Gastrocnemius medialis (tissue), 4 donors: ENCODE results near the gene LIN7A. TPM values are rescaled to one million over a fixed set of nuclear protein-coding genes. Genes with fewer than 3 reads are reported as not detected.

Experiments
- ATAC-seq, 2 donors: fragments of 150-250 bp; one replicate each; pipeline ENCODE4 v1.9.1; 2016
- DNase-seq, 2 donors: peaks; one replicate each; pipeline ENCODE4 v3.0.0-alpha.2; 2019
- H3K27ac ChIP-seq, 4 donors: fragments of 200-600 bp; sonication (generic); 1 replicate in 1 of 4; 2 replicates in 3 of 4; pipeline ENCODE4 v1.5.1; 2016 to 2018; ENCODE audit warnings: mild to moderate bottlenecking in 2 of 4, moderate library complexity in 1 of 4
- H3K27me3 ChIP-seq, 3 donors: fragments of 200-600 bp; sonication (generic) in 2 of 3; 1 replicate in 1 of 3; 2 replicates in 2 of 3; pipeline versions ENCODE4 v1.5.1 to v1.6.0; 2016 to 2019; ENCODE audit warnings: mild to moderate bottlenecking in 1 of 3, moderate library complexity in 1 of 3
- H3K36me3 ChIP-seq, 2 donors: fragments of 200-600 bp; sonication (generic) in 1 of 2; one replicate each; pipeline ENCODE4 v1.5.1; 2017 to 2018
- H3K4me1 ChIP-seq, 2 donors: fragments of 200-600 bp; sonication (generic) in 1 of 2; one replicate each; pipeline ENCODE4 v1.5.1; 2016 to 2017; ENCODE audit warnings: mild to moderate bottlenecking in 2 of 2
- H3K4me3 ChIP-seq, 4 donors: fragments of 200-600 bp; sonication (generic) in 3 of 4; 1 replicate in 1 of 4; 2 replicates in 3 of 4; pipeline ENCODE4 v1.5.1; 2016 to 2019; ENCODE audit warnings: mild to moderate bottlenecking in 2 of 4
- H3K9me3 ChIP-seq, 3 donors: fragments of 200-600 bp; sonication (generic) in 2 of 3; 1 replicate in 1 of 3; 2 replicates in 2 of 3; pipeline ENCODE4 v1.5.1; 2016 to 2019
- CTCF ChIP-seq, 5 experiments: fragments of 450-650 bp in 3 of 5; fragments of 200-600 bp in 2 of 5; sonication (generic) in 2 of 5; IDR thresholded peaks in 4 of 5; conservative IDR thresholded peaks in 1 of 5; 1 replicate in 4 of 5; 2 replicates in 1 of 5; pipeline ENCODE4 v1.5.1; 2016 to 2019; ENCODE audit warnings: antibody characterized with exemption in 5 of 5, mild to moderate bottlenecking in 3 of 5, moderate library complexity in 3 of 5
- POLR2A ChIP-seq, 2 donors: fragments of 450-650 bp; IDR thresholded peaks; one replicate each; pipeline ENCODE4 v1.6.1; 2017; ENCODE audit warnings: antibody characterized with exemption in 2 of 2, mild to moderate bottlenecking in 2 of 2, moderate library complexity in 2 of 2
- in situ Hi-C, 4 donors: fragments of 200-750 bp; cut with MboI; loops; one replicate each; pipeline versions ENCODE4 v1.15.0 to v1.8.0; 2017; ENCODE audit warnings: low sequenced_read_pairs in 4 of 4
- intact Hi-C: fragments of 100-400 bp; cut with DNase I; formaldehyde crosslinking; loops from one replicate; pipeline ENCODE4 v1.15.1; 2023; ENCODE audit warnings: low total_unique reads
- total RNA-seq, 4 donors: library from RNA; depleted of rRNA; stranded (reverse); fragments of >200 nt; gene quantifications; one replicate each; pipeline versions ENCODE4 v1.1.0 to v1.2.3, GENCODE V29; 2016

LIN7A gene
- total RNA-seq: 1 to 10 TPM; 1.4 to 4.8 (median 2.8) TPM

DNA sequence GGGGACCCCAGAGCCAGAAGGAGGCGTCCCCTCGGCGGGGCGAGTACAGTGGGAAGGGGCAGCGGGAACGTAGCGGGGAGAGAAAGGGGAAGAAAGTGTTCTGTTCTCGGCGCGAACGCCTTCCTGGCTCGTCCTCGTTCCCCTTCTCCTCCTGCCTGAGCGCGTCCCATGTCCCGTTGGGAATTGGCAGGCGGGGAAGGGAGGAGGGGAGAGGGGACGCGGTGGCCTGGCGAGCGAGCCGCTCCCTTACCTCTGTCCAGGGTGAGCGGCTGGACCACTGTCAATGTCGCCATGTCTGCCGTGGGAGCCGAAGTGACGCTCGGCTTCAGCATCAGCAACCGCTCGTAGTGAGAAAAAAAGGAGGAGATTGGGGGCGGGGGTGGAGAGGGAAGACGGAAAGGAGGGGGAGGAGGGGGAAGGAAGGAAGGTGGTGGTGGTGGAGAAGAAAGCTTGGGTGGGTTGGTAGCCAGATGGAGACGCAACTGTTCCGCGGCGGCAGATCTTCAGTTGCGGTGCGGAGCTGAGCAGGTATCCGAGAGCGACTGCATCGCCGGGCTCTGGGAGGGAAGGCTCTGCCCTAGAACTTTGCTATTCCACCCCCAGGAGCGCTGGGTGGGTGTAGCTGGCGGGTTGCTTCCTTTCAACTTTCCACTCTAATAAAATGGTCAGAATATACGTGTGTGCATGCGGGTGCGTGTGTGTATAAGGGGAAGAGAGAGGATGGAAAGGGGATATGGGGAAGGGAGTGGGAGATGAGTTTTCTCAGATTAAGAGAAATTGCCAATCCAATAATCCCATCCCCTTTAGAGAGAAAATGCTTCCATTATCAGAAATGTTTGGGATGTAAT, at the start of gene LIN7A:
TSS of gene LIN7A (minus strand) at position 544 of the 848 bp plus-strand sequence. CDS start at position 332, 212 bp downstream.
- in situ Hi-C loops: no loop called here
- peak within 1 kb of the TSS; percentile 68 to 90 (median 80) for H3K4me3 ChIP-seq
- peak within 1 kb of the TSS; percentile 72 to 77 (median 73) for H3K27ac ChIP-seq
- H3K4me1 ChIP-seq: peaks cover 4% of the 10 kb centered on the region in 2 donors
- H3K27me3 ChIP-seq: peaks cover 0 to 7% (median 2%) of the 10 kb centered on the region in 3 donors
- TF ChIP-seq POLR2A (IDR thresholded peaks at IDR 0.05) (no peak), CTCF (IDR thresholded peaks at IDR 0.05 in 4 of 5, conservative IDR thresholded peaks at IDR 0.05 in 1 of 5) (no peak)
- no peaks in the 10 kb centered on the region for H3K9me3 ChIP-seq
- DNase-seq (peak; percentile 6 to 16), ATAC-seq (peak; percentile 56 to 62)
- H3K36me3 ChIP-seq: no peaks in the 10 kb centered on the region
- intact Hi-C loops: loop anchor here (2.0 to 10.0 kb wide), 2 partner anchors 139 to 187 kb away; no protein-coding TSS in a partner anchor

DNA sequence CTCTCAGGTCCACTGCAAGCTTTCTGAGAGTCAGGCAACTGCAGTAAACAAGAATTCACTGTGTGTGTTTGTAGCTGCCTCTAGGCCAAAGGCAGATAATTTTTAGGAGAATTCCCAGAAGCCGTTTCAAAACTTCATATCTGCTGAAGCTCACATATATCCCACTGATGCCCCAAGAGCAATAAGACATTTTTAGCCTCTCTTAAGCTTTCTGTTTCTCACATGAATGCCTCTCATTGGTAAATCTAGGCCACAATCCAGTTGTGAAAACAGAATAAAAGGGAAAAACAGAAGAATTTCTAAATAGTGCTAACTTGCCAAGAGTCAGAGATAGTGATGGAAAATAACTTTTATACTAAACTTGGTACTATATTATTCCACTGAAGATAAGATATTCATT, 48.5 kb upstream of the LIN7A start:
- ATAC-seq (no peak), DNase-seq (no peak)
- Histone ChIP-seq H3K9me3 (no peaks in the 10 kb centered on the region), H3K27me3 (no peaks in the 10 kb centered on the region), H3K4me1 (no peaks in the 10 kb centered on the region), H3K4me3 (no peak overlapping the region), H3K36me3 (no peaks in the 10 kb centered on the region), H3K27ac (no peak overlapping the region)
- TF ChIP-seq CTCF (IDR thresholded peaks at IDR 0.05 in 4 of 5, conservative IDR thresholded peaks at IDR 0.05 in 1 of 5) (no peak), POLR2A (IDR thresholded peaks at IDR 0.05) (no peak)
- in situ Hi-C loops (no loop called here), intact Hi-C loops (no loop called here)

GRCh38 chr12:80979816-80980215, 42.1 kb upstream of the LIN7A start:
- Histone ChIP-seq H3K27ac (no peak overlapping the region), H3K4me1 (no peaks in the 10 kb centered on the region), H3K27me3 (no peaks in the 10 kb centered on the region), H3K9me3 (no peaks in the 10 kb centered on the region), H3K36me3 (no peaks in the 10 kb centered on the region), H3K4me3 (no peak overlapping the region)
- ATAC-seq (no peak), DNase-seq (no peak)
- intact Hi-C loops (no loop called here), in situ Hi-C loops (no loop called here)
- no peak for TF ChIP-seq CTCF (IDR thresholded peaks at IDR 0.05 in 4 of 5, conservative IDR thresholded peaks at IDR 0.05 in 1 of 5)
- TF ChIP-seq POLR2A (IDR thresholded peaks at IDR 0.05): no peak

DNA sequence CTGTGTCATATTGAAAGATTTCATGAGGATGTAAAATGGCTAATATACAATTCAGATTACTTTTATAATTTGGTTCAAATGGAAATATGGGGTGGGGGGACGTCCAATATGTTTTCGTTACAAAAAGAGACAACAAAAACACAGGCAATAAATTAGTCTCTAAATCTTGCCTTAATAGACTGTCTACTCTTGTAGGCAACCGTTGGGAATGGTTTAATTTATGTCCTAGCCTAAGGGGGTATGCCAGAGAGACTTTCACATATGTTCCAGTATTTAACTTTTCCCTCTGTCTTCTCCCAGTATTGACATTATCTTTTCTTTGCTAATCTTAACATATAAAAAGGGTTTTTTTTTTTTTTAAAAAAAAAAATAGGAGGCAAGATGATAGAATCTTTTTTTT, 41.5 kb upstream of the LIN7A start:
- ATAC-seq (no peak), DNase-seq (no peak)
- H3K27ac ChIP-seq: no peak overlapping the region
- in situ Hi-C loops: no loop called here
- H3K9me3 ChIP-seq: no peaks in the 10 kb centered on the region
- H3K4me3 ChIP-seq: no peak overlapping the region
- intact Hi-C loops: no loop called here
- no peaks in the 10 kb centered on the region for H3K27me3 ChIP-seq
- TF ChIP-seq CTCF (IDR thresholded peaks at IDR 0.05 in 4 of 5, conservative IDR thresholded peaks at IDR 0.05 in 1 of 5): no peak
- no peak for TF ChIP-seq POLR2A (IDR thresholded peaks at IDR 0.05)
- no peaks in the 10 kb centered on the region for H3K4me1 ChIP-seq
- H3K36me3 ChIP-seq: no peaks in the 10 kb centered on the region
